HL-60/S4 treated with phorbol 12-myristate 13-acetate at 8.2 ng/mL for 4 days and 3 days (cell line): Measurements from ENCODE around the gene LRRTM4.
"Not testable (repeated sequence)": the region's sequence is repeated elsewhere in the genome, so short reads cannot be mapped to it uniquely, and the experiment has no call there.

Source experiments
- in situ Hi-C: fragments of 300-500 bp; cut with MboI; formaldehyde crosslinking; loops from 2 replicates; pipeline ENCODE4 v1.15.0; 2022; ENCODE audit warnings: low sequenced_read_pairs

LRRTM4 gene

GRCh38 chr2:77095525-77095924 lies 426.7 kb downstream of the LRRTM4 start:
- in situ Hi-C loops: not testable (repeated sequence)

DNA sequence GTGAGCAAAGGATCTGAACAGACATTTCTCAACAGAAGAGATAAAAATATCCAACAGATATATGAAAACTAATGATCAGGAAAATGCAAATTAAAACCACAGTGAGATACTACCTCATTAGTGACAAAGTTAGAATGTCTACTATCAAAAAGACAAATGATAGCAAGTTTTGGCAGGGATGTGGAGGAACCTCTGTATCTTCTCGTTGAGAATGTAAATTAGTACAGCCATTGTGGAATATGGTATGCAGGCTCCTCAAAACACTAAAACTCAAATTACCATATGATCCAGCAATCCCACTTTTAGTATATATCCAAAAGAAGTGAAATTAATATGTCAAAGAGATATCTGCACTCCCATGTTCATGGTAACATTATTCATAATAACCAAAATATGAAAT lies 427.1 kb downstream of the LRRTM4 start:
- in situ Hi-C loops: no loop called here

- in situ Hi-C loops: not testable (repeated sequence)
Measured at GRCh38 chr2:77088424-77088823, 433.8 kb downstream of the LRRTM4 start.

DNA sequence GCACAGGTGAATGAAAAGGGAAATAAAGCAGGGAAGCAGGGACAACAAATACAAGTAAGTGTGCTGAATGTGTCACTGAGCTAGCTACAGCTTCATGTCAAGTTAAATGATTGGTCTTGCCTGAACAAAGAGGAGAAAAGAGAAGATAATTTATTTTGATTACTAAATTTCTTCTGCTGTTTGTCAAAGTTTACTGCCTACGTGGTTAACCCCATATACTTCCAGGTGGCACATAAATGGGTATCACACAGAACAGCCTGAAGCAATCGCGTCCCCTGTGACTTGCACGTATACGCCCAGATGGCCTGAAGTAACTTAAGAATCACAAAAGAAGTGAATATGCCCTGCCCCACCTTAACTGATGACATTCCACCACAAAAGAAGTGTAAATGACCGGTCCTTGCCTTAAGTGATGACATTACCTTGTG lies 434.2 kb downstream of the LRRTM4 start:
- in situ Hi-C loops: no loop called here

DNA sequence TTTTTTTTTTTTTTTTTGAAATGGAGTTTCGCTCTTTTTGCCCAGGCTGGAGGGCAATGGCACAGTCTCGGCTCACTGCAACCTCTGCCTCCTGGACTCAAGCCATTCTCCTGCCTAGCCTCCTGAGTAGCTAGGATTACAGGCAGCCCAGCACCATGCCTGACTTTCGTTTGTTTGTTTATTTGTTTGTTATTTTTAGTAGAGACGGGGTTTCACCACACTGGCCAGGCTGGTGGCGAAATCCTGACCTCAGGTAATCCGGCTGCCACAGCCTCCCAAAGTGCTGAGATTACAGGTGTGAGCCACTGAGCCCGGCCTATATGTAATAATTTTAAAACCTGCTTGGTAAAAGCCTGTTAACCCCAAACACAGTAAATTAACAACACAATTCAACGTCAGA lies 435.7 kb downstream of the LRRTM4 start:
- in situ Hi-C loops: no loop called here

- in situ Hi-C loops: no loop called here
Measured at GRCh38 chr2:77086051-77086450, 436.1 kb downstream of the LRRTM4 start.

GRCh38 chr2:77085561-77085960 lies 436.6 kb downstream of the LRRTM4 start:
- in situ Hi-C loops: no loop called here

- in situ Hi-C loops: no loop called here
Measured at GRCh38 chr2:77081597-77081996, 440.6 kb downstream of the LRRTM4 start.

- in situ Hi-C loops: no loop called here
Measured at GRCh38 chr2:77064324-77064723, 457.9 kb downstream of the LRRTM4 start.

DNA sequence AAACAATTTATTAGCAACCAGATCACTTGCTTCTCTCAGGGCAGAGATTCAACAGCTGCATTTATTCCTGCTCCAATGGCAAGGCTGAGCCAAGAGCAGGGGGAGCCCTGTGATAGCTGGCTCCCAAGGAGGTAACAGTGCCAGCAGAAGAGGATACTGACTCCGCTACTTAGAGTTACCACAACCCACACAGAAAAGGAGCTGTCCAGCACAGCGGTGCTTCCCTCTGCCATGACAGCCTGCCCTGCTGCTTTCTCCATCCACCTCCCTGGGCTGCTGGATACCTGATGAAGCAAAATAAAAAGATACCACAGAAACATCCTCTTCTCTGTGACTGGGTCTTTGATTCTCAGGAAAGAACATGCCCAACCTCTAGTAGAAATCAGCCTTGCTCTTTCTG lies 467.2 kb downstream of the LRRTM4 start:
- in situ Hi-C loops: no loop called here

GRCh38 chr2:77046339-77046738 lies 475.8 kb downstream of the LRRTM4 start:
- in situ Hi-C loops: no loop called here

DNA sequence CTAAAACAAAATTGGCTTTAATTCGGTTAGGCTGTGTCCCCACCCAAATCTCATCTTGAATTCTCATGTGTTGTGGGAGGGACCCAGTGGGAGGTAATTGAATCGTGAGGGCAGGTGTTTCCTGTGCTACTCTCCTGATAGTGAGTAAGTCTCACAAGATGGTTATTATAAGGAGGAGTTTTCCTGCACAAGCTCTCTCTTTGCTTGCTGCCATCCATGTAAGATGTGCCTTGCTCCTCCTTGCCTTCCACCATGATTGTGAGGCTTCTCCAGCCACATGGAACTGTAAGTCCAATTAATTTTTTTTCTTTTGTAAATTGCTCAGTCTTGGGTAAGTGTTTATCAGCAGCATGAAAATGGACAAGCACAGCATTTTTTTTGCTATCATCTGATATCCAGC lies 476.7 kb downstream of the LRRTM4 start:
- in situ Hi-C loops: not testable (repeated sequence)

- in situ Hi-C loops: no loop called here
Measured at GRCh38 chr2:77034445-77034844, 487.7 kb downstream of the LRRTM4 start.

- in situ Hi-C loops: not testable (repeated sequence)
Measured at GRCh38 chr2:77029237-77029636, 492.9 kb downstream of the LRRTM4 start.

- in situ Hi-C loops: no loop called here
Measured at GRCh38 chr2:77028032-77028600, 494.1 kb downstream of the LRRTM4 start.

GRCh38 chr2:77025714-77026113 lies 496.5 kb downstream of the LRRTM4 start:
- in situ Hi-C loops: no loop called here

DNA sequence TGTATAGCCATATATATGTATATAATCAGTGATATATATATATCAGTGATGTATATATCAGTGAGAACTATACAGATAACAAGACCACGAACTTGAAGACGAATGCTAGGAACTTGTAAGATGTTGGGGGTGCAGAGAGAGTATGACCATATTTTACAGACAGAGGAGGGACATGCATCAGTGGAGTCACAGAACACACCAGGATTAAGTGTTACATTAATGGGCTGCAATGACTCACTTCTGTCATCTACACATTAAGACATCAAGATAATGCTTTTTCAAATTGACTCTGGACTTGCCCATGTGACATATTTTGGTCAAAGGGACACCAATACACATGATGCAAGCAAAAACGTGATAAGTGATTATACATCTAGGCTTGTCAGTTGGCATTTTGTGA lies 501.0 kb downstream of the LRRTM4 start:
- in situ Hi-C loops: no loop called here

GRCh38 chr2:77018219-77018618 lies 504.0 kb downstream of the LRRTM4 start:
- in situ Hi-C loops: no loop called here

DNA sequence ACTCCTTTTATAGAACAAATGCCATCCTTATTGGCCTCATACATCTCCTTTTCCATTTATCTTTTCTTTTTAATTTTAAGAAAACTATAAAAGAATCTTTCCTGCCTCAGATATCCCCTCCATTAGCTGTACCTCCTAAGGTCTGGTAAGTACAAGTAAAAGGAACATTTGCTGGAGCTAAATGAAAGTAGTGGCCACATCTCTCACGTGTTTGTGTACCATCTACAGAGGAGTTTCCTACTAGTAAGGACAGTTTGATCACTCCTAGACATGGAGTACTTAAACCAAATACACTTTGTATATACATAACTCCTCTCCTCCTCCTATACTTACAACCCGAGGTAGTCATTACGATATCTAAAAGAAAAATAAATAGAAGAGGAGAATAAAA lies 504.8 kb downstream of the LRRTM4 start:
- in situ Hi-C loops: no loop called here

- in situ Hi-C loops: no loop called here
Measured at GRCh38 chr2:77016443-77017354, 505.5 kb downstream of the LRRTM4 start.

DNA sequence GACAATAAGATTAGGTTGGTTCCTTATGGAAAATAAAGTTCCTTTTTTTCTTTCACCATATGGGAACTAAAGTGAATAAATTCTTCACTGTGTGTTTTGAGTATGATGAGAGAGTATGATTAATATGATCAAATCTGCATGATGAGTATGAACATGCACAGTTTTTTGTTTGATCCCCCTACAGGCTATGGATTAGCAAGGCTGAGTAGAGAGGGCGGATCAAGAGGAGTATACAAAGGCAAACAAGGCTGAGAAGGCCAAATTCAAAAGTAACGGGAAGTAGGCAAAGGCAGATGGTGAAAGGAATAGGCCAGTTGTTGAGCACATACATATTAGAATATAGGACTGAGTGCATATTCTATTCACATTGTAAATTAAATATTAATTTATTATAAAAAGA lies 508.2 kb downstream of the LRRTM4 start:
- in situ Hi-C loops: no loop called here

DNA sequence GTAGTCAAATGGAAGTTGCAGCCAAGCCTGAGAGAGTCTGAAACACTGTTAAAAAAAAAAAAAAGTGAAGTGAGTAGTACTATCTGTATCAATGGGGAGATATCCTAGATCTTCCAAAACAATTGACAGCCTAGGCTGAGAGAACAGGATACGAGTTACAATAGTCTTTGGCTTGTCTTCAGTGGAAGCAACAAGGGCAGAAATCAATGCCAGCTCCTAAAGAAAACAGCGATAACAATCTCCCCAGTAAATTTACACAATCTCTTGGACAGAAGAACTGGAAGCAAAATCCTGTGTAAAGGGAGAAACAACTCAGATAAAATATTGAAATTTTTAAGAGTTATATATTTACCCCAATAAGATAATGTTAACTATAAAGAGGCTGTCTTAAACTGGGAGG lies 508.7 kb downstream of the LRRTM4 start:
- in situ Hi-C loops: no loop called here
